ENCODE data around the gene FERMT3. TPM values are rescaled to one million over a fixed set of nuclear protein-coding genes. Genes with fewer than 3 reads are reported as not detected.

The FERMT3 gene
- polyA plus RNA-seq, 5 donors = 6.4 to 13.2 (median 9.6) TPM

GRCh38 chr11:64262271-64263002, 55.9 kb downstream of the FERMT3 start:
- no peak for DNase-seq

- DNase-seq = no peak
Observed at GRCh38 chr11:64263021-64263946, 56.8 kb downstream of the FERMT3 start.

- no peak for DNase-seq
Observed at GRCh38 chr11:64263947-64264317, 57.4 kb downstream of the FERMT3 start.

- no peak for DNase-seq
Observed at GRCh38 chr11:64264371-64264852, 57.9 kb downstream of the FERMT3 start.

GRCh38 chr11:64265176-64266160, 58.9 kb downstream of the FERMT3 start:
- no peak for DNase-seq

- no peak for DNase-seq
Observed at GRCh38 chr11:64266339-64266738, 59.8 kb downstream of the FERMT3 start.

GRCh38 chr11:64267207-64267945, 60.9 kb downstream of the FERMT3 start:
- no peak for DNase-seq

- peak; percentile 45 to 55 for DNase-seq
Observed at GRCh38 chr11:64268025-64268892, 61.7 kb downstream of the FERMT3 start.

GRCh38 chr11:64268893-64269539, 62.5 kb downstream of the FERMT3 start:
- no peak for DNase-seq

GRCh38 chr11:64269540-64270220, 63.2 kb downstream of the FERMT3 start:
- DNase-seq = peak; percentile 99

Other genes with a start within 250 kb of the FERMT3 start
- gene COX8A, start 232.1 kb upstream of the FERMT3 start, polyA plus RNA-seq (ENCODE audit: insufficient read depth in 1 of 5, insufficient read length in 5 of 5, low replicate concordance in 1 of 5) = 100 to 1,000 TPM; 128 to 250 (median 158) TPM
- gene OTUB1, start 220.3 kb upstream of the FERMT3 start, polyA plus RNA-seq (ENCODE audit: insufficient read depth in 1 of 5, insufficient read length in 5 of 5, low replicate concordance in 1 of 5) = 100 to 1,000 TPM in 1 of 5 donors, 10 to 100 TPM in 4; 72.3 to 105 (median 81.2) TPM
- 1 to 10 TPM; 2.3 to 4.4 (median 3.5) TPM for gene FLRT1, start 170.8 kb upstream of the FERMT3 start, polyA plus RNA-seq (ENCODE audit: insufficient read depth in 1 of 5, insufficient read length in 5 of 5, low replicate concordance in 1 of 5)
- gene MACROD1, start 40.6 kb upstream of the FERMT3 start, polyA plus RNA-seq (ENCODE audit: insufficient read depth in 1 of 5, insufficient read length in 5 of 5, low replicate concordance in 1 of 5) = 10 to 100 TPM; 16.4 to 26.7 (median 24.3) TPM
- gene STIP1, start 20.6 kb upstream of the FERMT3 start, polyA plus RNA-seq (ENCODE audit: insufficient read depth in 1 of 5, insufficient read length in 5 of 5, low replicate concordance in 1 of 5) = 100 to 1,000 TPM; 168 to 203 (median 187) TPM
- 10 to 100 TPM; 23.7 to 39.2 (median 32.1) TPM for gene TRPT1, start 19.5 kb downstream of the FERMT3 start, polyA plus RNA-seq (ENCODE audit: insufficient read depth in 1 of 5, insufficient read length in 5 of 5, low replicate concordance in 1 of 5)
- gene NUDT22, start 19.6 kb downstream of the FERMT3 start, polyA plus RNA-seq (ENCODE audit: insufficient read depth in 1 of 5, insufficient read length in 5 of 5, low replicate concordance in 1 of 5) = 10 to 100 TPM; 16.5 to 29.4 (median 17.8) TPM
- gene DNAJC4, start 23.8 kb downstream of the FERMT3 start, polyA plus RNA-seq (ENCODE audit: insufficient read depth in 1 of 5, insufficient read length in 5 of 5, low replicate concordance in 1 of 5) = 10 to 100 TPM; 57.9 to 88.9 (median 71.2) TPM
- 100 to 1,000 TPM in 1 of 5 donors, 10 to 100 TPM in 4; 64.5 to 112 (median 76.6) TPM for gene VEGFB, start 27.9 kb downstream of the FERMT3 start, polyA plus RNA-seq (ENCODE audit: insufficient read depth in 1 of 5, insufficient read length in 5 of 5, low replicate concordance in 1 of 5)
- gene FKBP2, start 34.4 kb downstream of the FERMT3 start, polyA plus RNA-seq (ENCODE audit: insufficient read depth in 1 of 5, insufficient read length in 5 of 5, low replicate concordance in 1 of 5) = 10 to 100 TPM; 53.0 to 90.8 (median 67.2) TPM
- gene PPP1R14B, start 40.2 kb downstream of the FERMT3 start, polyA plus RNA-seq (ENCODE audit: insufficient read depth in 1 of 5, insufficient read length in 5 of 5, low replicate concordance in 1 of 5) = 100 to 1,000 TPM in 1 of 5 donors, 10 to 100 TPM in 4; 63.2 to 139 (median 70.0) TPM
- gene PLCB3, start 44.8 kb downstream of the FERMT3 start, polyA plus RNA-seq (ENCODE audit: insufficient read depth in 1 of 5, insufficient read length in 5 of 5, low replicate concordance in 1 of 5) = 10 to 100 TPM; 15.7 to 25.9 (median 18.7) TPM
- gene BAD, start 77.9 kb downstream of the FERMT3 start, polyA plus RNA-seq (ENCODE audit: insufficient read depth in 1 of 5, insufficient read length in 5 of 5, low replicate concordance in 1 of 5) = 10 to 100 TPM; 38.7 to 87.5 (median 51.3) TPM
- 10 to 100 TPM; 19.2 to 43.8 (median 30.9) TPM for gene GPR137, start 79.1 kb downstream of the FERMT3 start, polyA plus RNA-seq (ENCODE audit: insufficient read depth in 1 of 5, insufficient read length in 5 of 5, low replicate concordance in 1 of 5)
- under 1 TPM in 2 of 5 donors, not detected in 3; 0.09 to 0.10 TPM for gene KCNK4, start 84.6 kb downstream of the FERMT3 start, polyA plus RNA-seq (ENCODE audit: insufficient read depth in 1 of 5, insufficient read length in 5 of 5, low replicate concordance in 1 of 5)
- under 1 TPM in 3 of 5 donors, not detected in 2; 0.15 to 0.33 (median 0.28) TPM for gene CATSPERZ, start 93.6 kb downstream of the FERMT3 start, polyA plus RNA-seq (ENCODE audit: insufficient read depth in 1 of 5, insufficient read length in 5 of 5, low replicate concordance in 1 of 5)
- 10 to 100 TPM in 3 of 5 donors, 1 to 10 TPM in 2; 6.9 to 21.0 (median 12.4) TPM for gene ESRRA, start 98.8 kb downstream of the FERMT3 start, polyA plus RNA-seq (ENCODE audit: insufficient read depth in 1 of 5, insufficient read length in 5 of 5, low replicate concordance in 1 of 5)
- 100 to 1,000 TPM; 201 to 308 (median 233) TPM for gene TRMT112, start 110.8 kb downstream of the FERMT3 start, polyA plus RNA-seq (ENCODE audit: insufficient read depth in 1 of 5, insufficient read length in 5 of 5, low replicate concordance in 1 of 5)
- gene PRDX5, start 111.4 kb downstream of the FERMT3 start, polyA plus RNA-seq (ENCODE audit: insufficient read depth in 1 of 5, insufficient read length in 5 of 5, low replicate concordance in 1 of 5) = 100 to 1,000 TPM; 141 to 272 (median 177) TPM
- 1 to 10 TPM; 3.9 to 7.4 (median 5.2) TPM for gene CCDC88B, start 133.5 kb downstream of the FERMT3 start, polyA plus RNA-seq (ENCODE audit: insufficient read depth in 1 of 5, insufficient read length in 5 of 5, low replicate concordance in 1 of 5)
- 10 to 100 TPM; 10.0 to 22.1 (median 13.0) TPM for gene RPS6KA4, start 152.4 kb downstream of the FERMT3 start, polyA plus RNA-seq (ENCODE audit: insufficient read depth in 1 of 5, insufficient read length in 5 of 5, low replicate concordance in 1 of 5)

Data from right lung (tissue), 5 donors.